ENCODE data around the gene CASP4. TPM values are rescaled to one million over a fixed set of nuclear protein-coding genes. Genes with fewer than 3 reads are reported as not detected.

Gene CASP4
- total RNA-seq, 1 donor from 2014 or later, result 13.9 TPM

- H3K27ac ChIP-seq (replicated peaks), result no peak overlapping the region
- peaks cover 8% of the 10 kb centered on the region for H3K4me1 ChIP-seq
- no peaks in the 10 kb centered on the region for H3K9me3 ChIP-seq (replicated peaks)
- no peaks in the 10 kb centered on the region for H3K36me3 ChIP-seq
- no peak overlapping the region for H3K4me3 ChIP-seq
- no peaks in the 10 kb centered on the region for H3K27me3 ChIP-seq (ENCODE audit: low read depth)
- intact Hi-C loops (cut with micrococcal nuclease), result no loop called here
- TF ChIP-seq CTCF (IDR thresholded peaks at IDR 0.05; ENCODE audit: borderline replicate concordance), result no peak
- DNase-seq, result no peak
Observed at GRCh38 chr11:104893876-104894275, 74.5 kb downstream of the CASP4 start.

Other genes starting within 250 kb of the CASP4 start
- not detected for gene CASP12, start 70.1 kb downstream of the CASP4 start, total RNA-seq
- not detected for gene CASP5, start 54.6 kb upstream of the CASP4 start, total RNA-seq
- gene CASP1, start 66.6 kb upstream of the CASP4 start, total RNA-seq, result 11.8 TPM
- 8.3 TPM for gene CARD16, start 76.8 kb upstream of the CASP4 start, total RNA-seq
- 0.63 TPM for gene CARD18, start 171.2 kb upstream of the CASP4 start, total RNA-seq

Measured in left ventricle myocardium inferior (tissue), 1 donor.